Liver (tissue), 9 donors: ENCODE data around the gene EIPR1. TPM values are rescaled to one million over a fixed set of nuclear protein-coding genes. Genes with fewer than 3 reads are reported as not detected.

ENCODE experiments used
- DNase-seq: peaks from one replicate; pipeline ENCODE4 v3.0.0-alpha.2; 2017; ENCODE audit warnings: low spot score
- H3K27ac ChIP-seq, 2 donors: one replicate each; pipeline ENCODE4 v1.7.0; 2013; ENCODE audit warnings: inconsistent platforms in 2 of 2, low read length in 2 of 2, control low read depth in 1 of 2, low read depth in 1 of 2, mild to moderate bottlenecking in 1 of 2
- H3K27me3 ChIP-seq, 4 donors: one replicate each; pipeline versions ENCODE4 v1.6.1 to v1.7.0; 2013; ENCODE audit warnings: low read length in 3 of 4, inconsistent platforms in 1 of 4, mild to moderate bottlenecking in 1 of 4, moderate library complexity in 1 of 4; ENCODE audit not compliant: control insufficient read depth in 4 of 4, insufficient read depth in 4 of 4
- H3K36me3 ChIP-seq, 4 donors: one replicate each; pipeline versions ENCODE4 v1.6.1 to v1.7.0; 2013; ENCODE audit warnings: low read length in 3 of 4, mild to moderate bottlenecking in 3 of 4, low read depth in 1 of 4, moderate library complexity in 1 of 4; ENCODE audit not compliant: control insufficient read depth in 4 of 4, insufficient read depth in 3 of 4
- H3K4me1 ChIP-seq, 4 donors: one replicate each; pipeline versions ENCODE4 v1.6.1 to v1.7.0; 2013; ENCODE audit warnings: low read length in 3 of 4, mild to moderate bottlenecking in 3 of 4, moderate library complexity in 1 of 4; ENCODE audit not compliant: control insufficient read depth in 4 of 4, insufficient read depth in 4 of 4
- H3K4me3 ChIP-seq, 3 donors: one replicate each; pipeline versions ENCODE4 v1.6.1 to v1.7.0; 2013; ENCODE audit warnings: low read length in 3 of 3, control low read depth in 1 of 3, low read depth in 1 of 3, mild to moderate bottlenecking in 1 of 3
- H3K9ac ChIP-seq, 2 donors: one replicate each; pipeline ENCODE4 v1.7.0; 2013; ENCODE audit warnings: low read length in 2 of 2, mild to moderate bottlenecking in 2 of 2, moderate library complexity in 2 of 2, control low read depth in 1 of 2, low read depth in 1 of 2
- H3K9me3 ChIP-seq, 4 donors: one replicate each; pipeline versions ENCODE4 v1.6.1 to v1.7.0; 2013; ENCODE audit warnings: low read length in 3 of 4; ENCODE audit not compliant: control insufficient read depth in 4 of 4
- EGR1 ChIP-seq, 2 donors: IDR thresholded peaks; 2 replicates each; pipeline ENCODE4 v1.6.1; 2016 to 2018; ENCODE audit warnings: antibody characterized with exemption in 2 of 2, low read depth in 2 of 2
- FOXA1 ChIP-seq: IDR thresholded peaks from 2 replicates; pipeline ENCODE4 v1.6.1; 2016; ENCODE audit warnings: antibody characterized with exemption
- FOXA2 ChIP-seq: IDR thresholded peaks from 2 replicates; pipeline ENCODE4 v1.6.1; 2016; ENCODE audit warnings: antibody characterized with exemption
- GABPA ChIP-seq, 2 donors: IDR thresholded peaks in 1 of 2; conservative IDR thresholded peaks in 1 of 2; 2 replicates each; pipeline ENCODE4 v1.6.1; 2016; ENCODE audit warnings: antibody characterized with exemption in 2 of 2, mild to moderate bottlenecking in 1 of 2, moderate library complexity in 1 of 2
- HNF4A ChIP-seq, 2 donors: conservative IDR thresholded peaks; 2 replicates each; pipeline ENCODE4 v1.6.1; 2016; ENCODE audit warnings: antibody characterized with exemption in 2 of 2, mild to moderate bottlenecking in 2 of 2
- HNF4G ChIP-seq: IDR thresholded peaks from 2 replicates; pipeline ENCODE4 v1.6.1; 2016; ENCODE audit warnings: antibody characterized with exemption
- JUND ChIP-seq, 2 donors: IDR thresholded peaks; 2 replicates each; pipeline ENCODE4 v1.6.1; 2016; ENCODE audit warnings: antibody characterized with exemption in 2 of 2
- NR2F2 ChIP-seq: IDR thresholded peaks from 2 replicates; pipeline ENCODE4 v1.6.1; 2016; ENCODE audit warnings: antibody characterized with exemption
- RAD21 ChIP-seq, 2 donors: IDR thresholded peaks; 2 replicates each; pipeline ENCODE4 v1.6.1; 2016; ENCODE audit warnings: antibody characterized with exemption in 2 of 2, mild to moderate bottlenecking in 2 of 2
- REST ChIP-seq: IDR thresholded peaks from 2 replicates; pipeline ENCODE4 v1.6.1; 2016; ENCODE audit warnings: antibody characterized with exemption, mild to moderate bottlenecking
- RXRA ChIP-seq, 2 donors: IDR thresholded peaks; 2 replicates each; pipeline ENCODE4 v1.6.1; 2017 to 2018; ENCODE audit warnings: antibody characterized with exemption in 2 of 2, mild to moderate bottlenecking in 1 of 2
- SP1 ChIP-seq: IDR thresholded peaks from 2 replicates; pipeline ENCODE4 v1.6.1; 2018; ENCODE audit warnings: antibody characterized with exemption, mild to moderate bottlenecking
- TAF1 ChIP-seq: conservative IDR thresholded peaks from 2 replicates; pipeline ENCODE4 v1.6.1; 2016; ENCODE audit warnings: antibody characterized with exemption, mild to moderate bottlenecking
- YY1 ChIP-seq: IDR thresholded peaks from 2 replicates; pipeline ENCODE4 v1.6.1; 2016; ENCODE audit warnings: antibody characterized with exemption, mild to moderate bottlenecking
- ZBTB33 ChIP-seq: IDR thresholded peaks from 2 replicates; pipeline ENCODE4 v1.6.1; 2016; ENCODE audit warnings: antibody characterized with exemption
- WGBS: extraction: QIAGEN DNeasy Blood & Tissue Kit; methylation state at CpG from one replicate; pipeline ENCODE4 v1.1.7; 2013; 5-methylcytosine and 5-hydroxymethylcytosine counted together
- polyA plus RNA-seq, 2 donors: library from polyadenylated mRNA; stranded (reverse) in 1 of 2; unstranded in 1 of 2; fragments of 200-250 nt in 1 of 2; fragments of >200 nt in 1 of 2; fragmentation: Nextera tagmentation in 1 of 2; extraction: Ambion mirVana in 1 of 2; gene quantifications; one replicate each; pipeline versions ENCODE4 v1.2.1 to v1.2.3, GENCODE V29; 2013 to 2015
- total RNA-seq, 2 donors: library from RNA; depleted of rRNA; stranded (reverse); fragments of >200 nt; gene quantifications; one replicate each; pipeline ENCODE4 v1.2.3, GENCODE V29; 2014
- TF ChIP-seq, protein P1 (sequence below): IDR thresholded peaks from 2 replicates; pipeline ENCODE4 v1.6.1; 2016; ENCODE audit warnings: antibody characterized with exemption
- TF ChIP-seq, protein P2 (sequence below): fragments of 150-350 bp; IDR thresholded peaks from 2 replicates; pipeline ENCODE4 v1.5.1; 2017; ENCODE audit warnings: improper control_type of control experiment, low read depth, low read length; ENCODE audit not compliant: missing input control
- TF ChIP-seq, protein P3 (sequence below): IDR thresholded peaks from 2 replicates; pipeline ENCODE4 v1.6.1; 2016; ENCODE audit warnings: antibody characterized with exemption
- donor health status: healthy.
- donor health status: healthy.
- donor health status: healthy.
- donor health status: healthy.
- donor health status: healthy.

EIPR1 gene
- total and polyA plus RNA-seq, 4 donors, result 7.6 to 12.1 (median 11.4) TPM

GRCh38 chr2:3254442-3254941, 123.1 kb downstream of the EIPR1 start:
- H3K4me3 ChIP-seq, result no peak overlapping the region
- H3K27ac ChIP-seq, result no peak overlapping the region
- no peaks in the 10 kb centered on the region for H3K4me1 ChIP-seq
- TF ChIP-seq FOXA1 (no peak), RAD21 (IDR thresholded peaks at IDR 0.05) (no peak), GABPA (IDR thresholded peaks at IDR 0.05 in 1 of 2, conservative IDR thresholded peaks at IDR 0.05 in 1 of 2) (no peak), TAF1 (no peak), SP1 (no peak), YY1 (no peak), RXRA (IDR thresholded peaks at IDR 0.05) (no peak), JUND (IDR thresholded peaks at IDR 0.05) (no peak), NR2F2 (no peak), FOXA2 (no peak), HNF4G (no peak), REST (no peak), ZBTB33 (no peak), EGR1 (IDR thresholded peaks at IDR 0.05; ENCODE audit: low read depth in 2 of 2) (no peak), HNF4A (conservative IDR thresholded peaks at IDR 0.05) (no peak)
- TF ChIP-seq, protein P1, sequence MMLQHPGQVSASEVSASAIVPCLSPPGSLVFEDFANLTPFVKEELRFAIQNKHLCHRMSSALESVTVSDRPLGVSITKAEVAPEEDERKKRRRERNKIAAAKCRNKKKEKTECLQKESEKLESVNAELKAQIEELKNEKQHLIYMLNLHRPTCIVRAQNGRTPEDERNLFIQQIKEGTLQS, result no peak
- TF ChIP-seq, protein P2, sequence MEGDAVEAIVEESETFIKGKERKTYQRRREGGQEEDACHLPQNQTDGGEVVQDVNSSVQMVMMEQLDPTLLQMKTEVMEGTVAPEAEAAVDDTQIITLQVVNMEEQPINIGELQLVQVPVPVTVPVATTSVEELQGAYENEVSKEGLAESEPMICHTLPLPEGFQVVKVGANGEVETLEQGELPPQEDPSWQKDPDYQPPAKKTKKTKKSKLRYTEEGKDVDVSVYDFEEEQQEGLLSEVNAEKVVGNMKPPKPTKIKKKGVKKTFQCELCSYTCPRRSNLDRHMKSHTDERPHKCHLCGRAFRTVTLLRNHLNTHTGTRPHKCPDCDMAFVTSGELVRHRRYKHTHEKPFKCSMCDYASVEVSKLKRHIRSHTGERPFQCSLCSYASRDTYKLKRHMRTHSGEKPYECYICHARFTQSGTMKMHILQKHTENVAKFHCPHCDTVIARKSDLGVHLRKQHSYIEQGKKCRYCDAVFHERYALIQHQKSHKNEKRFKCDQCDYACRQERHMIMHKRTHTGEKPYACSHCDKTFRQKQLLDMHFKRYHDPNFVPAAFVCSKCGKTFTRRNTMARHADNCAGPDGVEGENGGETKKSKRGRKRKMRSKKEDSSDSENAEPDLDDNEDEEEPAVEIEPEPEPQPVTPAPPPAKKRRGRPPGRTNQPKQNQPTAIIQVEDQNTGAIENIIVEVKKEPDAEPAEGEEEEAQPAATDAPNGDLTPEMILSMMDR, result no peak
- TF ChIP-seq, protein P3, sequence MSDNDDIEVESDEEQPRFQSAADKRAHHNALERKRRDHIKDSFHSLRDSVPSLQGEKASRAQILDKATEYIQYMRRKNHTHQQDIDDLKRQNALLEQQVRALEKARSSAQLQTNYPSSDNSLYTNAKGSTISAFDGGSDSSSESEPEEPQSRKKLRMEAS, result no peak
- peaks cover 0 to 7% (median under 1%) of the 10 kb centered on the region in 4 donors for H3K9me3 ChIP-seq
- DNase-seq, result peak; percentile 9
- WGBS, result 93% methylated on average over 10 of the region's 10 CpGs
- H3K36me3 ChIP-seq, result peaks cover 2 to 12% (median 4%) of the 10 kb centered on the region in 4 donors
- no peak overlapping the region for H3K9ac ChIP-seq
- no peaks in the 10 kb centered on the region for H3K27me3 ChIP-seq
